Esophagus squamous epithelium (tissue), 4 donors: ENCODE data around the gene VAPA.

Experiments used
- POLR2A ChIP-seq, 4 donors: fragments of 450-650 bp; IDR thresholded peaks; one replicate each; pipeline ENCODE4 v1.6.1; 2017; ENCODE audit warnings: antibody characterized with exemption in 4 of 4, mild to moderate bottlenecking in 4 of 4, moderate library complexity in 3 of 4
- TF ChIP-seq, protein P1 (sequence below), 6 experiments: fragments of 450-650 bp in 4 of 6; fragments of 200-600 bp in 2 of 6; sonication (generic) in 2 of 6; IDR thresholded peaks; one replicate each; pipeline ENCODE4 v1.5.1; 2016 to 2019; ENCODE audit warnings: antibody characterized with exemption in 6 of 6, mild to moderate bottlenecking in 4 of 6, moderate library complexity in 4 of 6

DNA sequence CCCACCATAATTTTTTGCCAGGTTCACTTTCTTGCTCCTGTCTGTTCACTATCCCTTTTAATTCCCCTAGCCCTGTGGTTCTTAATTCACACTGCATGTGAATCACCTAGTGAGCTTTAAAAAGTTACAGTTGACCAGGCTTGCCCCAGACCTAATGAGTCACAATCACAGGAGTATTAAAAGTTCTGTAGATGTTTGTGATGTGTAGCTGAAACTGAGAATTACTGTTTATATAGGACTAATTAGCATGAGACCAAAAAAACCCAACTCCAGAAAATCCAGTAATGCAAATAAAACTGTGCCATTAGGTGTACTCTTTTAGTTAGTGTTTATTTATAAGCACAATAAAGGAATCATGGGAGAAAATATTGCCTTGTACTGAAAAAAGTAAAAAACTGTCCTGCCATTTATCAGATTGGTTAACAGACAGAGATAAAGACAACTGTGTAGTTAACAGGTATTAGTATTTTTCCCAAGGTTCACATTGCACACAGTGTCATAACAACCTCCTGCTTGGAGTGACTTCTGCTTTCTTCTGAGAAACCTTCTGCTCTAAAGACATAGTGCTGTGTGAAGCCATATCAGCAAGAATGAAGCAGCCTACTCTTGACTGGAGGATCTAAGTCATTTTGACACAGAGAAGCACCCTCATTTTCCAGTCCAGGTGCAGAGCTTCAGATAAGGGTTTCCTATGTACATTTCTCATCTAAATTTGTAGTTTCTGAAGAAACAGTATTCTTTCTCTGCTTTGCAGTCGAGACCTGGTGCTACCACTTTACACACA, 39.0 kb downstream of the VAPA start:
- TF ChIP-seq, protein P1, sequence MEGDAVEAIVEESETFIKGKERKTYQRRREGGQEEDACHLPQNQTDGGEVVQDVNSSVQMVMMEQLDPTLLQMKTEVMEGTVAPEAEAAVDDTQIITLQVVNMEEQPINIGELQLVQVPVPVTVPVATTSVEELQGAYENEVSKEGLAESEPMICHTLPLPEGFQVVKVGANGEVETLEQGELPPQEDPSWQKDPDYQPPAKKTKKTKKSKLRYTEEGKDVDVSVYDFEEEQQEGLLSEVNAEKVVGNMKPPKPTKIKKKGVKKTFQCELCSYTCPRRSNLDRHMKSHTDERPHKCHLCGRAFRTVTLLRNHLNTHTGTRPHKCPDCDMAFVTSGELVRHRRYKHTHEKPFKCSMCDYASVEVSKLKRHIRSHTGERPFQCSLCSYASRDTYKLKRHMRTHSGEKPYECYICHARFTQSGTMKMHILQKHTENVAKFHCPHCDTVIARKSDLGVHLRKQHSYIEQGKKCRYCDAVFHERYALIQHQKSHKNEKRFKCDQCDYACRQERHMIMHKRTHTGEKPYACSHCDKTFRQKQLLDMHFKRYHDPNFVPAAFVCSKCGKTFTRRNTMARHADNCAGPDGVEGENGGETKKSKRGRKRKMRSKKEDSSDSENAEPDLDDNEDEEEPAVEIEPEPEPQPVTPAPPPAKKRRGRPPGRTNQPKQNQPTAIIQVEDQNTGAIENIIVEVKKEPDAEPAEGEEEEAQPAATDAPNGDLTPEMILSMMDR (IDR thresholded peaks at IDR 0.05), result no peak
- TF ChIP-seq POLR2A (IDR thresholded peaks at IDR 0.05), result no peak
